HEK293T (cell line): Measurements from ENCODE around the gene TNS2.

ENCODE experiments used
- CTCF ChIA-PET: fragments of 350-600 bp; formaldehyde crosslinking; extraction: SDS; loops from one replicate; lab custom pipeline; 2021; ENCODE audit warnings: antibody characterized with exemption, inconsistent platforms; lab: Yijun Ruan, JAX
- POLR2A ChIA-PET: fragments of 350-600 bp; formaldehyde crosslinking; extraction: SDS; loops from one replicate; lab custom pipeline; 2020; ENCODE audit warnings: antibody characterized with exemption, inconsistent platforms; lab: Yijun Ruan, JAX
- DNase-seq: peaks from one replicate; pipeline ENCODE4 v3.0.0; 2012; ENCODE audit warnings: mixed read lengths; ENCODE audit errors: extremely low spot score
- ARNT ChIP-seq: fragments of 450-650 bp; IDR thresholded peaks from 2 replicates; pipeline ENCODE4 v1.6.1; 2017; ENCODE audit warnings: mild to moderate bottlenecking
- BHLHE40 ChIP-seq: fragments of 450-650 bp; IDR thresholded peaks from 2 replicates; pipeline ENCODE4 v1.6.1; 2016; ENCODE audit warnings: mild to moderate bottlenecking, moderate library complexity, borderline replicate concordance
- CTBP1 ChIP-seq: fragments of 450-650 bp; IDR thresholded peaks from 2 replicates; pipeline ENCODE4 v1.6.1; 2016; ENCODE audit warnings: borderline replicate concordance
- ELF4 ChIP-seq: fragments of 450-650 bp; IDR thresholded peaks from 2 replicates; pipeline ENCODE4 v1.6.1; 2017; ENCODE audit warnings: antibody characterized with exemption
- FOXA1 ChIP-seq: fragments of 450-650 bp; IDR thresholded peaks from 2 replicates; pipeline ENCODE4 v1.6.1; 2016; ENCODE audit warnings: mild to moderate bottlenecking
- FOXK2 ChIP-seq: fragments of 450-650 bp; IDR thresholded peaks from 2 replicates; pipeline ENCODE4 v1.6.1; 2016; ENCODE audit warnings: mild to moderate bottlenecking
- FOXM1 ChIP-seq: fragments of 450-650 bp; IDR thresholded peaks from 2 replicates; pipeline ENCODE4 v1.6.1; 2017; ENCODE audit warnings: mild to moderate bottlenecking, borderline replicate concordance
- HDGF ChIP-seq: fragments of 450-650 bp; IDR thresholded peaks from 2 replicates; pipeline ENCODE4 v1.6.1; 2017; ENCODE audit warnings: antibody characterized with exemption, borderline replicate concordance
- L3MBTL2 ChIP-seq: fragments of 450-650 bp; conservative IDR thresholded peaks from 2 replicates; pipeline ENCODE4 v1.6.1; 2016; ENCODE audit warnings: mild to moderate bottlenecking
- LEF1 ChIP-seq: fragments of 450-650 bp; IDR thresholded peaks from 2 replicates; pipeline ENCODE4 v1.6.1; 2017; ENCODE audit warnings: mild to moderate bottlenecking, borderline replicate concordance
- NFRKB ChIP-seq: fragments of 450-650 bp; IDR thresholded peaks from 2 replicates; pipeline ENCODE4 v1.6.1; 2016; ENCODE audit warnings: mild to moderate bottlenecking, moderate library complexity
- SP1 ChIP-seq: fragments of 450-650 bp; IDR thresholded peaks from 2 replicates; pipeline ENCODE4 v1.6.1; 2017
- SUZ12 ChIP-seq: fragments of 450-650 bp; IDR thresholded peaks from 2 replicates; pipeline ENCODE4 v1.6.1; 2016; ENCODE audit warnings: mild to moderate bottlenecking
- TARDBP ChIP-seq: fragments of 450-650 bp; IDR thresholded peaks from 2 replicates; pipeline ENCODE4 v1.6.1; 2016
- ZNF384 ChIP-seq: fragments of 450-650 bp; IDR thresholded peaks from 2 replicates; pipeline ENCODE4 v1.6.1; 2016
- TF ChIP-seq, protein P1 (sequence below): fragments of 450-650 bp; IDR thresholded peaks from 2 replicates; pipeline ENCODE4 v1.6.1; 2016

The TNS2 gene

DNA sequence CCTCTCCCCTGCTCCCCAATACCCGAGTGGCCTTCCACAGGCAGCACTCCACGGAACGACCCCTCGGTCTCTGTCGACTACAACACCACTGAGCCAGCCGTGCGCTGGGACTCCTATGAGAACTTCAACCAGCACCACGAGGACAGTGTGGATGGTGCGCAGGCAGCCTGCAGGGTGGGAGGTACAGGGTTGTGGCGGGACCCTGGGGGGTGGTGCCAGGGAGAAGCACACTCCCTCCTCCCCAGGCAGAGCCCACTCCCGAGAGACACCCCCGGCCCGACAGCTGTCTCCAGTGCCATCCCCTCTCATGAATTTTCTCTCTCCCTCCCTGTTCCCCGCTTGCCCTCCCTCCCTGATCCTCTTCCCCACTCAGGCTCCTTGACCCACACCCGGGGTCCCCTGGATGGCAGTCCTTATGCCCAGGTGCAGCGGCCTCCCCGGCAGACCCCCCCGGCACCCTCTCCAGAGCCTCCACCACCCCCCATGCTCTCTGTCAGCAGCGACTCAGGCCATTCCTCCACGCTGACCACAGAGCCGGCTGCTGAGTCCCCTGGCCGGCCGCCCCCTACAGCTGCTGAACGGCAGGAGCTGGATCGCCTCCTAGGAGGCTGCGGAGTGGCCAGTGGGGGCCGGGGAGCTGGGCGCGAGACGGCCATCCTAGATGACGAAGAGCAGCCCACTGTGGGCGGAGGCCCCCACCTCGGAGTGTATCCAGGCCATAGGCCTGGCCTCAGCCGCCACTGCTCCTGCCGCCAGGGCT is 9.0 kb downstream of the TNS2 start:
- no peak for DNase-seq
- ChIA-PET POLR2A (interaction anchor here (1.2 to 1.3 kb wide), 2 partner anchors 11 to 21 kb away, joined by 3 to 4 read pairs; partner anchors contain the start of gene SPRYD3), CTCF (no interaction called here)
- TF ChIP-seq ELF4 (no peak), NFRKB (no peak), FOXK2 (no peak), FOXM1 (no peak), TARDBP (no peak), SUZ12 (no peak), CTBP1 (no peak), SP1 (no peak), ARNT (no peak), ZNF384 (no peak), L3MBTL2 (no peak), BHLHE40 (no peak), LEF1 (no peak)
- TF ChIP-seq, protein P1, sequence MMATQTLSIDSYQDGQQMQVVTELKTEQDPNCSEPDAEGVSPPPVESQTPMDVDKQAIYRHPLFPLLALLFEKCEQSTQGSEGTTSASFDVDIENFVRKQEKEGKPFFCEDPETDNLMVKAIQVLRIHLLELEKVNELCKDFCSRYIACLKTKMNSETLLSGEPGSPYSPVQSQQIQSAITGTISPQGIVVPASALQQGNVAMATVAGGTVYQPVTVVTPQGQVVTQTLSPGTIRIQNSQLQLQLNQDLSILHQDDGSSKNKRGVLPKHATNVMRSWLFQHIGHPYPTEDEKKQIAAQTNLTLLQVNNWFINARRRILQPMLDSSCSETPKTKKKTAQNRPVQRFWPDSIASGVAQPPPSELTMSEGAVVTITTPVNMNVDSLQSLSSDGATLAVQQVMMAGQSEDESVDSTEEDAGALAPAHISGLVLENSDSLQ = no peak

- DNase-seq = no peak
- ChIA-PET CTCF (no interaction called here), POLR2A (interaction anchor here (1.3 kb wide), 1 partner anchor 20 kb away, joined by 4 read pairs; the partner anchor contains the start of gene SPRYD3)
- TF ChIP-seq, protein P1 = no peak
- TF ChIP-seq FOXA1 = no peak
- no peak for TF ChIP-seq SP1
- TF ChIP-seq TARDBP = no peak
- no peak for TF ChIP-seq ELF4
- TF ChIP-seq FOXM1 = no peak
- TF ChIP-seq L3MBTL2 = no peak
- TF ChIP-seq CTBP1 = no peak
These were observed 9.7 kb downstream of the TNS2 start for GRCh38 chr12:53059434-53060063.

DNA sequence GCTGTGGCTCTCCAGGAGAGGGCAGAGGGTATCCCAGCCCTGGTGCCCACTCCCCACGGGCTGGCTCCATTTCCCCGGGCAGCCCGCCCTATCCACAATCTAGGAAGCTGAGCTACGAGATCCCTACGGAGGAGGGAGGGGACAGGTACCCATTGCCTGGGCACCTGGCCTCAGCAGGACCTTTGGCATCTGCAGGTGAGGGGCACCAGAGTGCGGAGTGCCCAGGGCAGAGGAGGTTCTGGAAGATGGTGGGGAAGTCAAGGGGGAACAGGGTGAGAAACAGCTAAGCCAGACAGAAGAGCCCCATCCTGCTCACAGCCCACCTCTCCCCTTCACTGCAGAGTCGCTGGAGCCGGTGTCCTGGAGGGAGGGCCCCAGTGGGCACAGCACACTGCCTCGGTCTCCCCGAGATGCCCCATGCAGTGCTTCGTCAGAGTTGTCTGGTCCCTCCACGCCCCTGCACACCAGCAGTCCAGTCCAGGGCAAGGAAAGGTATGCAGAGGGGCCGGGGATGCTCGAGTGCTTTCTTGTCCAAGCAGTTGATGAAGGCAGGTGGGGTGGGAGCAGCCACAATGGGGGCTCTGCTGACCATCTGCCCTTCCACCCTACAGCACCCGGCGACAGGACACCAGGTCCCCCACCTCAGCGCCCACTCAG is 10.3 kb downstream of the TNS2 start:
- ChIA-PET CTCF (no interaction called here), POLR2A (interaction anchor here (1.3 kb wide), 1 partner anchor 19 kb away, joined by 4 read pairs; the partner anchor contains the start of gene SPRYD3)
- DNase-seq = no peak
- no peak for TF ChIP-seq SP1
- TF ChIP-seq, protein P1 = no peak

- no peak for DNase-seq
- POLR2A ChIA-PET = interaction anchor here (1.4 kb wide), 1 partner anchor 18 kb away, joined by 8 read pairs; the partner anchor contains the start of gene SPRYD3
- TF ChIP-seq SUZ12 = no peak
- TF ChIP-seq ARNT = no peak
- TF ChIP-seq FOXM1 = no peak
- no peak for TF ChIP-seq LEF1
- TF ChIP-seq NFRKB = no peak
- no peak for TF ChIP-seq HDGF
- no peak for TF ChIP-seq FOXK2
- TF ChIP-seq BHLHE40 = no peak
- TF ChIP-seq, protein P1 = no peak
- no peak for TF ChIP-seq TARDBP
- TF ChIP-seq CTBP1 = no peak
- no peak for TF ChIP-seq FOXA1
- CTCF ChIA-PET = interaction anchor here (2.0 kb wide), 1 partner anchor 38 kb away, joined by 7 read pairs; no protein-coding TSS in a partner anchor
These were observed 10.9 kb downstream of the TNS2 start for GRCh38 chr12:53060721-53061276.

- TF ChIP-seq TARDBP (no peak), FOXM1 (no peak)
- ChIA-PET POLR2A (interaction anchor here (1.2 to 1.4 kb wide), 3 partner anchors 14 to 119 kb away, joined by 3 to 8 read pairs (median 4); partner anchors contain the start of genes SPRYD3 and ZNF740), CTCF (interaction anchor here (0.5 to 2.0 kb wide), 5 partner anchors 10 to 818 kb away, joined by 3 to 7 read pairs (median 4); partner anchors contain the start of gene SOAT2)
- DNase-seq = no peak
These were observed 11.6 kb downstream of the TNS2 start for GRCh38 chr12:53061404-53062010.
